HepG2 (cell line): ENCODE results near the gene TIMM44. TPM values are rescaled to one million over a fixed set of nuclear protein-coding genes. Genes with fewer than 3 reads are reported as not detected.
A peak's percentile ranks its signal among the peaks of the same experiment; 100 is the strongest.

Experiments used
- CAMTA2 ChIP-seq: sonication (generic); formaldehyde crosslinking; IDR thresholded peaks from 2 replicates; pipeline ENCODE4 v1.4.0; 2020; ENCODE audit warnings: mild to moderate bottlenecking, missing genetic modification reagents, borderline replicate concordance
- EZH2 ChIP-seq: conservative IDR thresholded peaks from 2 replicates; pipeline ENCODE4 v1.6.1; 2012; ENCODE audit warnings: mild to moderate bottlenecking, low read depth, low read length, moderate library complexity
- KDM1A ChIP-seq: IDR thresholded peaks from 2 replicates; pipeline ENCODE4 v1.6.1; 2016; ENCODE audit warnings: missing compliant biosample characterization
- STAG1 ChIP-seq: sonication (generic); formaldehyde crosslinking; IDR thresholded peaks from 2 replicates; pipeline ENCODE4 v1.4.0; 2020; ENCODE audit warnings: missing genetic modification reagents
- ZNF512B ChIP-seq: sonication (generic); formaldehyde crosslinking; IDR thresholded peaks from 2 replicates; pipeline ENCODE4 v1.5.1; 2020; ENCODE audit warnings: missing genetic modification reagents, mild to moderate bottlenecking, borderline replicate concordance
- ZNF574 ChIP-seq: sonication (generic); formaldehyde crosslinking; IDR thresholded peaks from 2 replicates; pipeline ENCODE4 v1.4.0; 2020; ENCODE audit warnings: missing genetic modification reagents
- ZNF674 ChIP-seq: sonication (generic); formaldehyde crosslinking; IDR thresholded peaks from 2 replicates; pipeline ENCODE4 v1.5.0; 2020; ENCODE audit warnings: low read depth, mild to moderate bottlenecking, missing genetic modification reagents
- ZNF75D ChIP-seq: sonication (generic); formaldehyde crosslinking; IDR thresholded peaks from 2 replicates; pipeline ENCODE4 v1.8.1; 2023; ENCODE audit warnings: missing genetic modification reagents, mild to moderate bottlenecking, borderline replicate concordance
- polyA plus RNA-seq, 8 experiments: library from polyadenylated mRNA; depleted of rRNA in 3 of 8; stranded (reverse) in 7 of 8; unstranded in 1 of 8; fragments of >200 nt; fragmentation: Illumina TruSeq in 4 of 8; extraction: Trizol in 4 of 8; gene quantifications; 2 replicates each; pipeline versions ENCODE4 v1.2.1 to v1.2.3, GENCODE V29; 2011 to 2016; ENCODE audit warnings: low read depth in 4 of 8, missing spikeins in 1 of 8, mixed read lengths in 1 of 8; ENCODE audit not compliant: insufficient read depth in 1 of 8
- total RNA-seq, 5 experiments: library from RNA; depleted of rRNA; stranded (reverse); fragments of >200 nt; fragmentation: Illumina TruSeq; extraction: Trizol; gene quantifications; 2 replicates each; pipeline ENCODE4 v1.2.3, GENCODE V29; 2016; ENCODE audit warnings: low read depth in 1 of 5
- TF ChIP-seq, protein P1 (sequence below): sonication (generic); formaldehyde crosslinking; IDR thresholded peaks from 2 replicates; pipeline ENCODE4 v1.9.0; 2021; ENCODE audit warnings: missing genetic modification reagents, mild to moderate bottlenecking, borderline replicate concordance
- TF ChIP-seq, protein P2 (sequence below): sonication (generic); formaldehyde crosslinking; IDR thresholded peaks from 2 replicates; pipeline ENCODE4 v1.4.0; 2020; ENCODE audit warnings: missing genetic modification reagents
- TF ChIP-seq, protein P3 (sequence below): sonication (generic); formaldehyde crosslinking; IDR thresholded peaks from 2 replicates; pipeline ENCODE4 v1.5.0; 2020; ENCODE audit warnings: mild to moderate bottlenecking, missing genetic modification reagents, borderline replicate concordance

Gene TIMM44
- total and polyA plus RNA-seq, 2 of the 13 experiments (the other 11 are each of a cell fraction or from before 2014, with no cell fraction given): 42.9 to 72.6 TPM

DNA sequence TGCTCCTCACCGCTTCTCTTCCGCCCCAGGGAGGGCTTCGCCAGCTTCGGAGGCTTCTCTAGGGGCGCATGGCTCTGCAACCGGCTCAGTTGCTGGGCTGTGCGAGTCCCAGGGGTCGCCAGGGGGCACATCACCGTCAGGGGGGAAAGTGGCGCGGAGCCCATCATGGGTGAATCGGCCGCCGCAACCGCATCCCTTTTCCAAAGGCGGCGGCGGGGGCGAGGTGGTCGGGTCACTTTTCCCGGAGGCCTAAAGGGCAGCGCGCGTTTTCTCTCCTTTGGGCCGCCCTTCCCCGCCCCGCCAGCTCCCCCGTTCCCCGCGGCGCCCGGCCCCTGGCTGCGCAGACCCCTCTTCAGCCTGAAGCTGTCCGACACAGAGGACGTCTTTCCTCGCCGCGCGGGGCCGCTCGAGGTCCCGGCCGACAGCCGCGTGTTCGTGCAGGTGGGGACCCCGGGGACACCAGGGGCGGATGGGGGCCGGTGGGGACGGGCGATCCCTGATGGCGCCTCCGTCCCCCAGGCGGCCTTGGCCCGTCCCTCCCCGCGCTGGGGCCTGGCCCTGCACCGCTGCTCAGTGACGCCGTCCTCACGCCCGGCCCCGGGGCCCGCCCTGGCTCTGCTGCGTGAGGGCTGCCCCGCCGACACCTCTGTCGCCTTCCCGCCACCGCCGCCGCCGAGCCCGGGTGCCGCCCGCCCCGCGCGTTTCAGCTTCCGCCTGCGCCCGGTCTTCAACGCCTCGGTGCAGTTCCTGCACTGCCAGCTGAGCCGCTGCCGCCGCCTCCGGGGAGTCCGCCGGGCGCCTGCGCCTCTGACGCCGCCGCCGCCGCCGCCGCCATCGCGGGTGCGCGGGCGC is 27.1 kb downstream of the TIMM44 start (continued):
- TF ChIP-seq, protein P1, sequence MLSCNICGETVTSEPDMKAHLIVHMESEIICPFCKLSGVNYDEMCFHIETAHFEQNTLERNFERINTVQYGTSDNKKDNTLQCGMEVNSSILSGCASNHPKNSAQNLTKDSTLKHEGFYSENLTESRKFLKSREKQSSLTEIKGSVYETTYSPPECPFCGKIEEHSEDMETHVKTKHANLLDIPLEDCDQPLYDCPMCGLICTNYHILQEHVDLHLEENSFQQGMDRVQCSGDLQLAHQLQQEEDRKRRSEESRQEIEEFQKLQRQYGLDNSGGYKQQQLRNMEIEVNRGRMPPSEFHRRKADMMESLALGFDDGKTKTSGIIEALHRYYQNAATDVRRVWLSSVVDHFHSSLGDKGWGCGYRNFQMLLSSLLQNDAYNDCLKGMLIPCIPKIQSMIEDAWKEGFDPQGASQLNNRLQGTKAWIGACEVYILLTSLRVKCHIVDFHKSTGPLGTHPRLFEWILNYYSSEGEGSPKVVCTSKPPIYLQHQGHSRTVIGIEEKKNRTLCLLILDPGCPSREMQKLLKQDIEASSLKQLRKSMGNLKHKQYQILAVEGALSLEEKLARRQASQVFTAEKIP (CRISPR knock-in tag): no peak
- no peak for TF ChIP-seq CAMTA2 (CRISPR knock-in tag)
- TF ChIP-seq ZNF674 (CRISPR knock-in tag): no peak
- TF ChIP-seq, protein P2, sequence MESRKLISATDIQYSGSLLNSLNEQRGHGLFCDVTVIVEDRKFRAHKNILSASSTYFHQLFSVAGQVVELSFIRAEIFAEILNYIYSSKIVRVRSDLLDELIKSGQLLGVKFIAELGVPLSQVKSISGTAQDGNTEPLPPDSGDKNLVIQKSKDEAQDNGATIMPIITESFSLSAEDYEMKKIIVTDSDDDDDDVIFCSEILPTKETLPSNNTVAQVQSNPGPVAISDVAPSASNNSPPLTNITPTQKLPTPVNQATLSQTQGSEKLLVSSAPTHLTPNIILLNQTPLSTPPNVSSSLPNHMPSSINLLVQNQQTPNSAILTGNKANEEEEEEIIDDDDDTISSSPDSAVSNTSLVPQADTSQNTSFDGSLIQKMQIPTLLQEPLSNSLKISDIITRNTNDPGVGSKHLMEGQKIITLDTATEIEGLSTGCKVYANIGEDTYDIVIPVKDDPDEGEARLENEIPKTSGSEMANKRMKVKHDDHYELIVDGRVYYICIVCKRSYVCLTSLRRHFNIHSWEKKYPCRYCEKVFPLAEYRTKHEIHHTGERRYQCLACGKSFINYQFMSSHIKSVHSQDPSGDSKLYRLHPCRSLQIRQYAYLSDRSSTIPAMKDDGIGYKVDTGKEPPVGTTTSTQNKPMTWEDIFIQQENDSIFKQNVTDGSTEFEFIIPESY (CRISPR knock-in tag): no peak
- peak; percentile 19; the same call in 1 of the 2 replicates for TF ChIP-seq ZNF574 (CRISPR knock-in tag)
- TF ChIP-seq STAG1 (CRISPR knock-in tag): no peak
- TF ChIP-seq KDM1A (CRISPR knock-in tag): no peak
- no peak for TF ChIP-seq ZNF75D (CRISPR knock-in tag)
- no peak for TF ChIP-seq EZH2
- TF ChIP-seq, protein P3, sequence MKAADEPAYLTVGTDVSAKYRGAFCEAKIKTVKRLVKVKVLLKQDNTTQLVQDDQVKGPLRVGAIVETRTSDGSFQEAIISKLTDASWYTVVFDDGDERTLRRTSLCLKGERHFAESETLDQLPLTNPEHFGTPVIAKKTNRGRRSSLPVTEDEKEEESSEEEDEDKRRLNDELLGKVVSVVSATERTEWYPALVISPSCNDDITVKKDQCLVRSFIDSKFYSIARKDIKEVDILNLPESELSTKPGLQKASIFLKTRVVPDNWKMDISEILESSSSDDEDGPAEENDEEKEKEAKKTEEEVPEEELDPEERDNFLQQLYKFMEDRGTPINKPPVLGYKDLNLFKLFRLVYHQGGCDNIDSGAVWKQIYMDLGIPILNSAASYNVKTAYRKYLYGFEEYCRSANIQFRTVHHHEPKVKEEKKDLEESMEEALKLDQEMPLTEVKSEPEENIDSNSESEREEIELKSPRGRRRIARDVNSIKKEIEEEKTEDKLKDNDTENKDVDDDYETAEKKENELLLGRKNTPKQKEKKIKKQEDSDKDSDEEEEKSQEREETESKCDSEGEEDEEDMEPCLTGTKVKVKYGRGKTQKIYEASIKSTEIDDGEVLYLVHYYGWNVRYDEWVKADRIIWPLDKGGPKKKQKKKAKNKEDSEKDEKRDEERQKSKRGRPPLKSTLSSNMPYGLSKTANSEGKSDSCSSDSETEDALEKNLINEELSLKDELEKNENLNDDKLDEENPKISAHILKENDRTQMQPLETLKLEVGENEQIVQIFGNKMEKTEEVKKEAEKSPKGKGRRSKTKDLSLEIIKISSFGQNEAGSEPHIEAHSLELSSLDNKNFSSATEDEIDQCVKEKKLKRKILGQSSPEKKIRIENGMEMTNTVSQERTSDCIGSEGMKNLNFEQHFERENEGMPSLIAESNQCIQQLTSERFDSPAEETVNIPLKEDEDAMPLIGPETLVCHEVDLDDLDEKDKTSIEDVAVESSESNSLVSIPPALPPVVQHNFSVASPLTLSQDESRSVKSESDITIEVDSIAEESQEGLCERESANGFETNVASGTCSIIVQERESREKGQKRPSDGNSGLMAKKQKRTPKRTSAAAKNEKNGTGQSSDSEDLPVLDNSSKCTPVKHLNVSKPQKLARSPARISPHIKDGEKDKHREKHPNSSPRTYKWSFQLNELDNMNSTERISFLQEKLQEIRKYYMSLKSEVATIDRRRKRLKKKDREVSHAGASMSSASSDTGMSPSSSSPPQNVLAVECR (CRISPR knock-in tag): peak; percentile 43; the same call in 1 of the 2 replicates
- TF ChIP-seq ZNF512B: no peak
